Neural cell (in vitro differentiated cells): Measurements from ENCODE around the gene TBC1D10B.

ENCODE experiments used
- CTCF ChIP-seq: fragments of 450-650 bp; IDR thresholded peaks from 2 replicates; pipeline ENCODE4 v1.5.1; 2014; ENCODE audit warnings: antibody characterized with exemption, mild to moderate bottlenecking, moderate library complexity; ENCODE audit not compliant: poor library complexity, severe bottlenecking
- POLR2AphosphoS5 ChIP-seq: IDR thresholded peaks from 2 replicates; pipeline ENCODE4 v1.6.1; 2012
- RAD21 ChIP-seq: fragments of 450-650 bp; conservative IDR thresholded peaks from 2 replicates; pipeline ENCODE4 v1.6.1; 2014; ENCODE audit warnings: antibody characterized with exemption, mild to moderate bottlenecking, moderate library complexity
- SMC3 ChIP-seq: fragments of 450-650 bp; conservative IDR thresholded peaks from 2 replicates; pipeline ENCODE4 v1.6.1; 2014; ENCODE audit warnings: antibody characterized with exemption, mild to moderate bottlenecking, moderate library complexity; ENCODE audit not compliant: poor library complexity

GRCh38 chr16:30370456-30371247, at the start of gene TBC1D10B:
- TF ChIP-seq CTCF (peak; percentile 75), RAD21 (no peak), POLR2AphosphoS5 (peak; percentile 79), SMC3 (no peak)
